Umbilical cord (tissue), 2 donors: ENCODE measurements around the gene GALNT15. TPM values are rescaled to one million over a fixed set of nuclear protein-coding genes. Genes with fewer than 3 reads are reported as not detected.

Experiments used
- DNase-seq: peaks from one replicate; pipeline ENCODE4 v3.0.0-alpha.2; 2015; ENCODE audit warnings: low spot score
- total RNA-seq: library from RNA; depleted of rRNA; stranded (reverse); fragments of >200 nt; gene quantifications from one replicate; pipeline ENCODE4 v1.2.3, GENCODE V29; 2014; ENCODE audit warnings: low replicate concordance; ENCODE audit not compliant: insufficient read depth

The GALNT15 gene
- total RNA-seq, 1 donor from 2014 or later: 3.9 TPM

- DNase-seq: peak; percentile 78
Observed at GRCh38 chr3:16151109-16151508, 23.4 kb upstream of the GALNT15 start.

GRCh38 chr3:16168211-16168610 is 6.3 kb upstream of the GALNT15 start:
- no peak for DNase-seq

- DNase-seq: no peak
Observed at GRCh38 chr3:16171009-16171408, 3.5 kb upstream of the GALNT15 start.

DNA sequence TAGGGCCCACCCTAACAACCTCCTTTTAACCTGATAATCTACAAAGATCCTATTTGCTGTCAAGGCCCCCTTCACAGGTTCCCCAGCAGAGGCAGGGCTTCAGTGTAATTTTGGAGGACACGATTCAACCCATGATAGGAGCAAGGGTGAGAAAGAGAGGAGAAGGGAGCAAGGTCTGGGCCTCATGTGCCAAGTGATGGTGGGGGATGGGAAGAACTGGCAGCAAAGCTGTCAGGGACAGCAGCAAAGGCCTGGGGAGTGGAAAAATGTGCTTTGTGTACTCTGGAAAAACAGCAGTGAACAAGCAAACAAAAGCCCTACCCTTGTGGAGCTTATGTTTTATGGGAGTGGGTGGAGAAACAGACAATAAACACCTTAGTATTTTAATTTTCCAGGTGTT is 2.7 kb upstream of the GALNT15 start:
- DNase-seq: no peak

DNA sequence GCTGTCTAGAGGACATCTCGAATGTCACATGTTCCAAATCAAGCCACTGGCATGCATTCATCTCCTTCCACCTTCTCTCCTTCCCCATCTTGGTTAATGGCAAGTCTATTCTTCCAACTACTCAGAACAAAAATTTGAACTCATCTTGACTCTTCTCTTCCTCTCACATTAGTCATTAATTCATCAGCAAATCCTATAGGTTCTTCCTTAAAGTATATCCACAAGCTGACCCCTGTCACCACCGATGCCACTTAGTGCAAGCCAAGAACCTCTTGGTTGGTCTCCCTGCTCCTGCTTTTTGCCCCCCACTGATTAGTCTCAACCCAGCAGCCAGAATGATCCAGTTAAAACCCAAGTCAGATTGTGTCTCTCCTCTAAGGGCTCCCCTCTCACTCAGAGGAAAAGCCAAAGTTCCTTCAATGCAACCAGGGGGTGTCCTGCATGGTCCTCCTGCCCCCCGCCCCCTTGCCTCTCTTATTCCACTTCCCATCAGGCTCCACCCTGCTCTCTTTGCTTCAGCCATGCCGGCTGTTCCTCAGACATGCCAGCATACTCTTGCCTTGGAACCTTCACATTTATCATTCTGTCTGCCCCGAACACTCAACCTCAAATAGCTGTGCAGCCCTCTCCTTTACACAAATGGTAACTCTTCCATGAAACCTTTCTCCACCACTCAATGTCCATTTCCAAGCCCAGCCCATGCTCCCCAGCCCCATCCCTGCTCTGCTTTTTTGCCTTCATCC is 1.0 kb upstream of the GALNT15 start:
- DNase-seq: no peak

DNA sequence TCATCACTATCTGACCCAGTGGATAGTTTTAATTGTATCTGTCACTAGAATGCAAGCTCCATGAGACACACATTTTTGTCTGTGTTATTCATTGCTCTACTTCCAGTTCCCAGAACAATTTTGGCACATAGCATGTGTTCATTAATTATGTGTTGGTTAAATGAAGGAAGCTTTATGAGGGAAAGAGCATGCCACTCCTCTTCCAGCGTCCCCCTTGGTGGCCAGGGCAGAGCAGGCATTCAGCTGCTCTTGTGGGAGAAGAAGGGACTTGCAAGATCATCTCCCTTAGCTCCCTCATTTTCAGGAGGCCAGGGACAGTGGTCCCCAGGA is 489 bp upstream of the GALNT15 start:
- no peak for DNase-seq

- DNase-seq: no peak
Observed at GRCh38 chr3:16174976-16175901, 759 bp downstream of the GALNT15 start.

- no peak for DNase-seq
Observed at GRCh38 chr3:16176391-16177030, 2.0 kb downstream of the GALNT15 start.

DNA sequence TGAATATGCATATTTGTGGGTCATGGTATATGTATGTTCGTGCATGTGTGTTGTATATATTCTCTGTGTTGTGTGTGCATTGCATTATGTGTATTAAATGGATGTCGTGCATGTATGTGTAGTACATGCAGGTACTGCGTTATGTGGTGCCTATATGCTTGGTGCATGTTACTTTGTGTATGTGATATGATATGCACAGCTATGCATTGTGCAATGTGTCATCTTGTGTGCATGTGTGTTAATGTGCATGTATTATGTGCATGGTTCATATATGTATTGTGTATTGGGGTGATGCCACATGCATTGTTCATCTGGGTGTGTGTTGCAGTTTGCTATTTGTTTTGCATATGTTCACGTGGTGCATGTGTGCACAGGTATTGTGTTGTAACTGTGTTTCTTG is 2.9 kb downstream of the GALNT15 start:
- no peak for DNase-seq

DNA sequence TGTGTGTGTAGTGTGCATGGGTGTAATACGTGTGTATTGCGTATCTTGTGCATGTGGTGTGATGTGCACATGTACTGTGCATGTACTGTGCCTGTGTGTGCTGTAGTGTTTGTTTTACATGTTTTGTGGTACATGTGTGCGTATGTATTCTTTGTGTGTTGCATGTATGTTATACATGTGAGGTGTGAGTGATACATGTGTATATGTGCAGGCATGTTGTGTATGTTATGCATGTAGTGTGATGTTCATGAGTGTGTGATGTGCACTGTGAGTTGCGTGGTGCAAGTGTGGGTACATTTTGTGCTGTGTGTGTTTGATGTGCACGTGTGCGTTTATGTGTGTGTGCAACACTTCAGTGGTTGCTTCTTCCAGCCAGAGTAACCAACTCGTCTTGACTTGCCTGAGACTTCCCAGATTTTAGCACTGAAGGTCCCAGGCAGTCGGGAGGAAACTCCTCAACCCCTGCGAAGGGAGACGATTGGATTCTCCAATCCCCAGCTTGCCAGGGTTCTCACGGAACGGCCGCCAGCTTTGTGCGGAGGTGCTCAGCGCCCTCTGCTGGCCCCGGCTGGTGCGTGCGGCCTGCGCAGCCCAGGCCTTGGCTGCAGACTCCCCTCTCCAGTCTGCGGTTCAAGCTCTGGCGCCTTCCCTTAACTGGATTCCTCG is 3.6 kb downstream of the GALNT15 start:
- DNase-seq: peak; percentile 71

- no peak for DNase-seq
Observed at GRCh38 chr3:16178628-16178988, 4.1 kb downstream of the GALNT15 start.

- DNase-seq: no peak
Observed at GRCh38 chr3:16179261-16179660, 4.8 kb downstream of the GALNT15 start.

GRCh38 chr3:16179771-16180736 is 5.6 kb downstream of the GALNT15 start:
- no peak for DNase-seq

DNA sequence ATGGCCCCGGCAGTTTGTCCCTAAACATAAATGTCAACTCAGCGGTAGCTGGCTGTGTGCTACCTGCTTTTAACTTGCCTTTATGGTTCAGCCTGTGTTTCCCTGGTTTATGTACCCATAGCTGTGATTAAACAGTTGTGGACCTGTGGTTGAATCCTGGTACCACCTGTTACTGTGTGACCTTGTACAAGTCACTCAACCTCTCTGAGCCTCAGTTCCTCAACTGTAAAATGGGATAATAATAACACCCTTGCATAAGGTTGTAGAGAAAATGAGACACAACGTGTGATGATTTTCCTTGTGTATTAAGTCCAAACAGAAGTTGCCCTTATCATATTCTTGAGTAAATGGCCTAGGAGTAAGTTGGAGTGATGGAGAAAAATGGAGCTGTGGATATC is 6.3 kb downstream of the GALNT15 start:
- no peak for DNase-seq

GRCh38 chr3:16181361-16181760 is 6.9 kb downstream of the GALNT15 start:
- no peak for DNase-seq

GRCh38 chr3:16182183-16182582 is 7.7 kb downstream of the GALNT15 start:
- DNase-seq: no peak

- DNase-seq: no peak
Observed at GRCh38 chr3:16182612-16183011, 8.1 kb downstream of the GALNT15 start.

- no peak for DNase-seq
Observed at GRCh38 chr3:16183082-16183481, 8.6 kb downstream of the GALNT15 start.

GRCh38 chr3:16183601-16184270 is 9.3 kb downstream of the GALNT15 start:
- DNase-seq: peak; percentile 95

DNA sequence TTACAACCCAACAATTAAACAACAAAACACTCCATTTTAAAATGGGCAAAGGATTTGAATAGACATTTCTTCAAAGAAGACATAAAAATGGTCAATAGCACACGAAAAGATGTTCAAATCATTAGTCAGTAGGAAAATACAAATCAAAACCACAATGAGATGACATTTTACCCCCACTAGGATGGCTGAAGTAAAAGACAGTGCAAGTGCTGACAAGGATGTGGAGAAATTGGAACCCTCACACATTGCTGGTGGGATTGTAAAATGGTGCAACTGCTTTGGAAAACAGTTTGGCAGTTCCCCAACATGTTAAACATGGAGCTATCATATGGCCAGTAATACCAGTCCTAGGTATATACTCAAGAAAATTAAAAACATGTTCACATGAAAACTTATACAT is 11.6 kb downstream of the GALNT15 start:
- DNase-seq: no peak
